ENCODE data around the gene IL1RL2.

GRCh38 chr2:102138331-102138730, 48.5 kb upstream of the IL1RL2 start:
- TF ChIP-seq YY1 (IDR thresholded peaks at IDR 0.05; ENCODE audit: insufficient read depth, insufficient read length), result no peak
- TF ChIP-seq ZNF274 (IDR thresholded peaks at IDR 0.05; ENCODE audit: low read depth, low read length), result no peak
